ENCODE data around the gene PKD1.

Gene PKD1

DNA sequence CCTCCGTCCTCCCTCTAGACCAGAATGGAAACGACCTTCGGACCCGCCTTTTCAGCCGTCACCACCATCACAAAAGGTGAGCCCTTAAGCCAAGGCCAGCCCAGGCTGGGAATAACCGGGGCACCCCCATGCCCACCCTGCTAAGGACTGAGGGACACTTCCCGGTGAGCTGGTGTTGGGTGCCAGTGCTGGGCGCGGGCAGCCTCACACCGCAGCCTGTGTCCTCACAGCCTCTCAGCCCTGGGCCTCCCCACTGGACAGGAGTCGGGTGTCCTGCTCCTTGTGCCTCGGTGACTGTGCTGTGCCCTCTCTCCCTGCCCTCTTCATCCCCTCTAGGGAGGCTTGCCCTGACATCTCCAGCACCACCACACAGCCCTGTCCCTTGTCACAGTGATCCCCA is 30.2 kb upstream of the PKD1 start:
- CTCF ChIA-PET = no interaction called here
- DNase-seq (ENCODE audit: low read depth, low spot score) = no peak
- TF ChIP-seq, protein P1, sequence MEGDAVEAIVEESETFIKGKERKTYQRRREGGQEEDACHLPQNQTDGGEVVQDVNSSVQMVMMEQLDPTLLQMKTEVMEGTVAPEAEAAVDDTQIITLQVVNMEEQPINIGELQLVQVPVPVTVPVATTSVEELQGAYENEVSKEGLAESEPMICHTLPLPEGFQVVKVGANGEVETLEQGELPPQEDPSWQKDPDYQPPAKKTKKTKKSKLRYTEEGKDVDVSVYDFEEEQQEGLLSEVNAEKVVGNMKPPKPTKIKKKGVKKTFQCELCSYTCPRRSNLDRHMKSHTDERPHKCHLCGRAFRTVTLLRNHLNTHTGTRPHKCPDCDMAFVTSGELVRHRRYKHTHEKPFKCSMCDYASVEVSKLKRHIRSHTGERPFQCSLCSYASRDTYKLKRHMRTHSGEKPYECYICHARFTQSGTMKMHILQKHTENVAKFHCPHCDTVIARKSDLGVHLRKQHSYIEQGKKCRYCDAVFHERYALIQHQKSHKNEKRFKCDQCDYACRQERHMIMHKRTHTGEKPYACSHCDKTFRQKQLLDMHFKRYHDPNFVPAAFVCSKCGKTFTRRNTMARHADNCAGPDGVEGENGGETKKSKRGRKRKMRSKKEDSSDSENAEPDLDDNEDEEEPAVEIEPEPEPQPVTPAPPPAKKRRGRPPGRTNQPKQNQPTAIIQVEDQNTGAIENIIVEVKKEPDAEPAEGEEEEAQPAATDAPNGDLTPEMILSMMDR (IDR thresholded peaks at IDR 0.05; ENCODE audit: insufficient read depth, low read length, missing control alignments) = no peak
- H3K4me3 ChIP-seq (ENCODE audit: low read depth, low read length) = no peak overlapping the region
- POLR2A ChIA-PET = interaction anchor here (2.1 kb wide), 1 partner anchor 11 kb away, joined by 12 read pairs; the partner anchor contains the start of gene TRAF7

DNA sequence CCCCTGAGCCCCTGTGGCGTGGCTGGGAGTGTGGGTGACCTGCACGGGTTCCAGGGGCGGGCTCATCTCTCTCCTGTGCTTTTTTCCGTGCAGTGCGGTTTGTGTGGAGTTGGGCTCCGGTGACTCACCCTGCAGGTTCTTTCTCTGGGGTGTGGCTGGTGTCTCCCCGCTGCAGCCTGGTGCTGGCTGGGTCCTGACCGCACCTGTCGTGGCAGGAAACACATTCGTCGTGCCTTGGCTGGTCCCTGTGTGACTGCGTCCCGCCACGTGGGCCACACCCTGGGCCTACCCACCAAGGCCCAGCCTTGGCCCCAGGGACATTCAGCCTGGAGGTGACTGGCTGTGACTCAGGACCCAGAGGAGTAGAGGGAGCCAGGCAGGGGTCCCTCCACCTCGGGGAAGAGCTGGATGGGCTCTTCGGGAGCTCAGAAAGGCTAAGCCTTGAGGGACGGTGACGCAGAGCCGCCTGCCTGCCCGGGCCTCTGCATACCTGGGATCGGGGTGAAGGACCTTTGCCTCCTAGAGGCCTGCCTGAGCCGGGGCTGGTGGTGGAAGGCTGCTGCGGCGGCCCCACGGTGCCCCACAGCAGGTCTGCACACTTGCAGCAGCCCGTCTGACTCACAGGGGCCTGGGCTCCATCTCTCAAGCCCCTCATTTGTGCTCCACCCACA is 27.6 kb upstream of the PKD1 start:
- TF ChIP-seq, protein P1 (IDR thresholded peaks at IDR 0.05; ENCODE audit: insufficient read depth, low read length, missing control alignments) = no peak
- ChIA-PET CTCF (no interaction called here), POLR2A (interaction anchor here (1.3 kb wide), 1 partner anchor 8 kb away, joined by 4 read pairs; the partner anchor contains the start of gene TRAF7)
- no peak overlapping the region for H3K4me3 ChIP-seq (ENCODE audit: low read depth, low read length)
- DNase-seq (ENCODE audit: low read depth, low spot score) = no peak

DNA sequence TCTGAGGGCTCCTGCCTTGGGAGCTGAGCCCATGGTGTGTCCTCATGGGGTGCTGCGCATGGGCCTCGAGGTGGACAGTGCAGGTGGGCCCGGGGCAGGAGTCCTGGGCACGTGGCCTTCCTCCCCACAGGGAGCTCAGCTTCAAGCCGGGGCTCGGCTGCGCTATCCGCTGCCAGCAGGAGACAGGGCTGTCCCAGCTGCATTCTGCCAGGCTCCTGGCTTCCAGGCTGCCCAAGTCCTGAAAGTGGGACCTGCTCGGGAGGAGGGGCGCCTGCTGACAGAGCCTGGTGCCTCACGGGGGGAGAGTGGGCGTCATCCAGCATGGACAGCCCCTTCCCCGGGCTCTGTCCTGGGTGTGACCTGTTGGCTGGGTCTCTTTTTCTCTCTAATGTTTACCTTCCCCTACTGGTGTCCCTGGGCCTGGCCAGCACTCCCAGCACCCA is 27.0 kb upstream of the PKD1 start:
- TF ChIP-seq, protein P1 (IDR thresholded peaks at IDR 0.05; ENCODE audit: insufficient read depth, low read length, missing control alignments) = no peak
- DNase-seq (ENCODE audit: low read depth, low spot score) = no peak
- H3K4me3 ChIP-seq (ENCODE audit: low read depth, low read length) = no peak overlapping the region
- ChIA-PET POLR2A (no interaction called here), CTCF (no interaction called here)

DNA sequence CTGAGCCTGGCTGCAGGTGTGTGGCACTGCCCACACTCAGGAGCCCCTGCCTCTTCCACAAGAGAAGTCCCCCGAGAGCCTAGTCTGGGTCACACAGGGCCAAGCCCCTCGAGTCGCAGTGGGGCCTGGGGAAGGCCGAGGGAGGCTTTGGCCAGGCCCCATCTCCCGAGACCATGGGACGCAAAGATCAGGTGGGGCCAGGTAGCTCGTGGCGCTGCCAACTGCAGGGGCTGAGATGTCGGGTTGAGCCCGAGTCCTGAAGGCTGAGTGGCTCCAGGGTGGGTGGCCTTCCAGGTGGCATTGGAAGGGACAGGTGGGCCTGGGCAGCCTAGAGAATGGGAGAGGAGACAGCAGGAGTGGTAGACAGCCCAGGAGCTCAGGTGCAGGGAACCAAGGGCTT is 26.2 kb upstream of the PKD1 start:
- CTCF ChIA-PET = no interaction called here
- no peak for DNase-seq (ENCODE audit: low read depth, low spot score)
- TF ChIP-seq, protein P1 (IDR thresholded peaks at IDR 0.05; ENCODE audit: insufficient read depth, low read length, missing control alignments) = no peak
- H3K4me3 ChIP-seq (ENCODE audit: low read depth, low read length) = no peak overlapping the region
- POLR2A ChIA-PET = interaction anchor here (0.9 kb wide), 1 partner anchor 197 kb away, joined by 3 read pairs; the partner anchor contains the start of gene RPS2

DNA sequence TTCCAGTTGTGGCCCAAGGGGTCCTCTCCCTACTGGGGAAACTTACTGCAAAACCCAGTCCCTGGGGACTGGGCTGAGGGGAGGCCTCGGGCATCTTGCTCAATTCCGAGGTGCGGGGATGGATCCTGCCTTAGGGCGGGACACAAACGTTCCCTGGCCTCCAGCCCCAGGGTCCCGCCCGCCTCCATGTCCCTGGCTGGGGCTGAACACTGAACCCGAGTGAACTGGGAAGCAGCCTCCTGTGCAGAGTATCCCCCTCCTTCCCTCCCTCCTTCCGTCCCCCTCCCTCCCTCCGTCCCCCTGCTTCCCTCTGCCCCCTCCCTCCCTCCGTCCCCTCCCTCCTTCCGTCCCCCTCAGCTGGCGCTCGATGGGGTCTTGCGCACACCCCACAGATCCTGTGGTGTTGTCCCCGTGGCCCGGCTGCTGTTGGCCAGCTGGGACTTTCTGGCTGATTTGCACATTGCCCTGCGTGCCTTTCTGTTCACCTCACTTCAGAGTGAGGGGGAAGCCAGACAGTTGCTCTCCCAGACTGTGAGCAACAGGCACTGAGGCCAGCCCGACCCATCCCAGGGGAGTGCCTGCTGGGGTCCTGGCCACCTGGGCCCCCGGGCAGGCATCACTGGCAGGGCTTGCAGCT is 25.3 kb upstream of the PKD1 start:
- POLR2A ChIA-PET = interaction anchor here (0.9 kb wide), 1 partner anchor 196 kb away, joined by 3 read pairs; the partner anchor contains the start of gene RPS2
- H3K4me3 ChIP-seq (ENCODE audit: low read depth, low read length) = no peak overlapping the region
- TF ChIP-seq, protein P1 (IDR thresholded peaks at IDR 0.05; ENCODE audit: insufficient read depth, low read length, missing control alignments) = no peak
- CTCF ChIA-PET = no interaction called here
- no peak for DNase-seq (ENCODE audit: low read depth, low spot score)

DNA sequence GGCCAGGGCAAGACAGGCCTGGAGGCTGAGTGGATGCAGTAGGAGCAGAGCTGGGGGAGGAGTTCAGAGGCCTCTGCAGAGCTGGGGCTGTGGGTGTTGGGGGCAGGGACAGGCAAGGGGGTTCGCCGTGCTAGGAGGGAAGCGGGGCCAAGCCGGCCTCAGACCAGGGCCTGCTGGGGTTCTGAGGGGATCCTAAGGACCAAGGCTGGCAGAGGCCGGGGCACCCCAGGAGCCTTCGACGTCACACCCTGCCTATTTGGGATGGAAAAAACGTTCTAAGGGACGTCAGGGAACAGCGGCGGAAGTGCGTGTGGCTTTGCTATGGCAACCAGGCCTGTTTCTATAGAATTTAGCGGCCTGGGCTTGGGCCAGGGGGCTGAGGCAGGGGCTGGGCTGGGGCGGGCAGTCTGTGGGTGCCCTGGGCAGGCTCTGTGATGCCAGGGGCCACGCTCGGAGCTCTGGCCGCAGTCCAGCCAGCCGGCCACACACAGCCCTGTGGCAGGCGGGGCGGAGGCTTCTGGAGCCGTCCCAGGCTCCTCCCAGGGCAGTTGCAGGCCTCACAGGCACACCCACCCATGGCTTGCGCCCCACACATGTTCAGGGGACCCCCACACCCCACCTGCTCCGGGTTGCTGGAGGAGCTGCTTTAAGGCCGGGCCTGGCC is 23.6 kb upstream of the PKD1 start:
- TF ChIP-seq, protein P1 (IDR thresholded peaks at IDR 0.05; ENCODE audit: insufficient read depth, low read length, missing control alignments) = no peak
- ChIA-PET CTCF (no interaction called here), POLR2A (no interaction called here)
- no peak overlapping the region for H3K4me3 ChIP-seq (ENCODE audit: low read depth, low read length)
- no peak for DNase-seq (ENCODE audit: low read depth, low spot score)

Measured in AG04449 (cell line).